Measurements from ENCODE around the gene CDH16.

Gene CDH16

DNA sequence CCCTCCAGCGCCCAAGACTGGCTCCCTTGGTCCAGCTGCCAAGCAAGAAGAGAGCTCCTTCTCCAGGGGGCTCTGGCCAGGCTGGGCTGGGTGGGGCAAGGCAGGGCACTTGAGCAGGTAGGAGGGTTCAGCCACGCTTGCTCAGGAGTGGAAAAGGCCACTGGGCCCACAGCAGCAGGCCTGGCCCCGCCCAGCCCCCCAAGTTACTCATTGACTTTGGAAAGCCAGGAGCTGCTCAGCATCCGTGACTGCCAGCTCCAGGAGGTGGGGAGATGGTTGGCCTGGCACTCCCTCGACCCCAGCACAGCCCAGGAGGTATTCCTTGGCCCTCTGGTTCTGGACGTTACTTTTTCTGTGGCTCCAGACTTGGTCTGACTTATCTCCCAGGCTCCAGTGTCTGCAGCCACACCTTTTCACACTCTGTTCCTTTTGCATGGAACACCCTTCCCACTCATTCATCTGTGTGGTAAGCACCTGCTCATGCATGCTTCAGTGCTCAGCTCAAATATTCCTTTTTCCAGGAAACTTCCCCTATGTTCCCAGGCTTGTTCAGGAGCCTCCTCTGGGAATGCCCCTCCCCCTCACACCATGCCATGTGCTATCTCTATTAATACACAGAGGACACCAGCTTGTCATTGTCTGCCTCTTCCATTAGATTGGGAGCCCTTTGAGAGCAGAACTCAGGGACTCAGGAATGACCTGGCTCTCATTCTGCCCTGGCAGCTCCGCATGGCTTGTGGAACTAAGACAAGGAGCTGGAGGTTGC is at the start of gene CDH16:
TSS of gene CDH16 (minus strand) at position 83 of the 766 bp plus-strand sequence. CDS start 820 bp downstream, outside the sequence.
- H3K27ac ChIP-seq, result no peak within 1 kb of the TSS
- no peaks in the 10 kb centered on the region for H3K4me1 ChIP-seq (ENCODE audit: control insufficient read depth in 1 of 2, insufficient read depth in 1 of 2, low read depth in 1 of 2, low read length in 1 of 2)
- no peak for TF ChIP-seq CTCF (IDR thresholded peaks at IDR 0.05)
- H3K4me3 ChIP-seq (ENCODE audit: low read depth in 1 of 2, low read length in 1 of 2), result no peak within 1 kb of the TSS
- no peaks in the 10 kb centered on the region for H3K36me3 ChIP-seq
- no peaks in the 10 kb centered on the region for H3K9me3 ChIP-seq
- H3K27me3 ChIP-seq, result peaks cover 49% of the 10 kb centered on the region

- no peak overlapping the region for H3K4me3 ChIP-seq (ENCODE audit: low read depth in 1 of 2, low read length in 1 of 2)
- H3K27me3 ChIP-seq, result no peaks in the 10 kb centered on the region
- H3K36me3 ChIP-seq, result no peaks in the 10 kb centered on the region
- peaks cover 21 to 23% of the 10 kb centered on the region in 2 experiments for H3K4me1 ChIP-seq (ENCODE audit: control insufficient read depth in 1 of 2, insufficient read depth in 1 of 2, low read depth in 1 of 2, low read length in 1 of 2)
- no peaks in the 10 kb centered on the region for H3K9me3 ChIP-seq
- H3K27ac ChIP-seq, result no peak overlapping the region
- TF ChIP-seq CTCF (IDR thresholded peaks at IDR 0.05), result no peak
These were observed 45.4 kb upstream of the CDH16 start for GRCh38 chr16:66964049-66964448.

DNA sequence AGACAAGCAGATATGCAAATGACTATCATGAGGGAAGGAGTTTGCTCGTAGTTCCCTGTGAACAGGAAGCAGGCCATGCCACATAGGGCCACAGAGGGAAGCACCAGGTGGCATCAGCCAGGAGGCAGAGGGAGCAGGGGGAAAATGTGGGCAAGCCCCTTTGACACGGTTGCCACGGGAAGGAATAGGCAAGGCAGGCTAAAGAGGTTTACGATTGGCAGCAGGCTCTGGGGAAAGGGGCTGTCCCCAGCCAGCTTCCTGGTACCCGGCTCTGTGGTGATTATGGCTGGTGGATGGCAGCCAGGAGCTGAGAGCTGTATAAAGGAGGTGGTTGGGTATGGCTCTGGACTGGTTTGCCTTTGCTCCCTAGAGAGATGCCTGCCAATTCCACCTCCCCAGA is 43.2 kb upstream of the CDH16 start:
- Histone ChIP-seq H3K27ac (no peak overlapping the region), H3K4me1 (ENCODE audit: control insufficient read depth in 1 of 2, insufficient read depth in 1 of 2, low read depth in 1 of 2, low read length in 1 of 2) (peaks cover 25% of the 10 kb centered on the region in 2 experiments), H3K27me3 (no peaks in the 10 kb centered on the region), H3K36me3 (no peaks in the 10 kb centered on the region), H3K9me3 (no peaks in the 10 kb centered on the region), H3K4me3 (ENCODE audit: low read depth in 1 of 2, low read length in 1 of 2) (no peak overlapping the region)
- TF ChIP-seq CTCF (IDR thresholded peaks at IDR 0.05), result no peak

DNA sequence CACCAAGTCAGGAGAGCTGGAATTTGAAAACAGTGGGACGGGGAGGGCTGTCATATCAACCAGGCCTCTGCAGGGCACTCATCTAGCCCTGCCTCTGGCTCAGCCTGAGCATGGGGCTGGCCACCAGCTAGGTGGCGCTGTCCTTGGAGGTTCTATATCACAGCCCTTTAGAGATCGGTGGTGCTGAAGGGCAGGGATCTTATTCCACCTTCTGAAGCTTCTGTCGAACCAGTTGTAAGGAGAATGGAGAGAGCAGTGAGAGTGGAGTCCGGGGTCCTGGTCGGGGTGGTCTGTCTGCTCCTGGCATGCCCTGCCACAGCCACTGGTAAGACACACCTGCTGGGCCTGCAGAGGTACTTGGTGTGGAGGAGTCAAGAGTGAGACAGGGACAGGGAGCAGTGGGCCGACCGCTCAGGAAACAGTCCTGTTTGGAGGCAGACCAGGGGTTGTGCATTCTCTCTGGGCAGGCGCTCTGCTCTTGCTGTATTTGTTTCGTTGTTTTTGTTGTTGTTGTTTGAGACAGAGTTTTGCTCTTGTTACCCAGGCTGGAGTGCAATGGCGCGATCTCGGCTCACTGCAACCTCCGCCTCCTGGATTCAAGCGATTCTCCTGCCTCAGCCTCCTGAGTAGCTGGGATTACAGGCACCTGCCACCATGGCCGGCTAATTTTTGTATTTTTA is 42.5 kb upstream of the CDH16 start, which contains the start of gene CES3:
TSS of gene CES3 (plus strand) at position 202 of the 680 bp plus-strand sequence. CDS start at position 244, 42 bp downstream.
- peaks cover 25% of the 10 kb centered on the region in 2 experiments for H3K4me1 ChIP-seq (ENCODE audit: control insufficient read depth in 1 of 2, insufficient read depth in 1 of 2, low read depth in 1 of 2, low read length in 1 of 2)
- no peaks in the 10 kb centered on the region for H3K27me3 ChIP-seq
- H3K9me3 ChIP-seq, result no peaks in the 10 kb centered on the region
- H3K4me3 ChIP-seq (ENCODE audit: low read depth in 1 of 2, low read length in 1 of 2), result no peak within 1 kb of the TSS
- H3K27ac ChIP-seq, result peak within 1 kb of the TSS; percentile 49
- peak; percentile 11 for TF ChIP-seq CTCF (IDR thresholded peaks at IDR 0.05)
- no peaks in the 10 kb centered on the region for H3K36me3 ChIP-seq

GRCh38 chr16:66960270-66960669 is 41.6 kb upstream of the CDH16 start:
- no peaks in the 10 kb centered on the region for H3K27me3 ChIP-seq
- no peak overlapping the region for H3K4me3 ChIP-seq (ENCODE audit: low read depth in 1 of 2, low read length in 1 of 2)
- peaks cover 25% of the 10 kb centered on the region in 2 experiments for H3K4me1 ChIP-seq (ENCODE audit: control insufficient read depth in 1 of 2, insufficient read depth in 1 of 2, low read depth in 1 of 2, low read length in 1 of 2)
- TF ChIP-seq CTCF (IDR thresholded peaks at IDR 0.05), result no peak
- no peaks in the 10 kb centered on the region for H3K36me3 ChIP-seq
- H3K9me3 ChIP-seq, result no peaks in the 10 kb centered on the region
- H3K27ac ChIP-seq, result peak overlapping the region; percentile 49
